Kidney glomerular epithelial cell (primary cell): ENCODE measurements around the gene GTF2A1.
"Not testable (repeated sequence)": the region's sequence is repeated elsewhere in the genome, so short reads cannot be mapped to it uniquely, and the experiment has no call there.

ENCODE experiments used
- DNase-seq: peaks from one replicate; lab custom pipeline; 2025; lab: John Stamatoyannopoulos, UW

Gene GTF2A1

GRCh38 chr14:81231540-81231939 lies 10.8 kb upstream of the GTF2A1 start:
- DNase-seq: no peak

- DNase-seq: no peak
Observed at GRCh38 chr14:81224222-81224621, 3.5 kb upstream of the GTF2A1 start.

DNA sequence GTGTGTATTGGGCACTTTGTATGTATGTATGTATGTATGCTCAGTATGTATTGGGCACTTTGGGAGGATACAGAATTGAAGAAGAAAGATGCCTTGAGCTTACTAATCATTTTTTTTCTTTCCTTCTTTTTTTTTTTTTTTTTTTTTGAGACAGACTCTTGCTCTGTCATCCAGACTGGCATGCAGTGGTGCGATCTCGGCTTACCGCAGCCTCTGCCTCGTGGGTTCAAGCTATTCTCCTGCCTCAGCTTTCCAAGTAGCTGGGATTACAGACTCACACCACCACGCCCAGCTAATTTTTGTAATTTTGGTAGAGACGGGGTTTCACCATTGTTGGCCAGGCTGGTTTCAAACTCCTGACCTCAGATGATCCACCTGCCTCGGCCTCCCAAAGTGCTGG lies 3.0 kb upstream of the GTF2A1 start:
- not testable (repeated sequence) for DNase-seq

DNA sequence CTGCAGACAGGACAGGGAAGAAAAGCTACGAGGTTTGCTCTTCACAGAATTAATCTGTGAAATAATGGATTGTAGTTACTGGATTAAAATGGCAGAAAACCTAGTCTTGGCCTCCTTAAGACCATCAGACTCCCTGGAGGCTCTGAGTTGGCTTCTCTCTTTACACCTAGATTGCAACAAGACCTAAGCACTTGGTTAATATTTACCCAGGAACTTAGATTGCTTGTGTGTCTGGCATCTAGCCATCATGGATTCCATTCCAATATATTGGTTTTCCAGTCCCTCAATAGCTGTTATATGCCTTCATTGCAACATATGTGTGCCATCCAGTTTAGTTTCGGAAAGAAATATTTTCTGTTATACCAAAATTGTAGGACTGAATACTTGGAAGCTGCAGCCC lies 1.9 kb upstream of the GTF2A1 start:
- no peak for DNase-seq

DNA sequence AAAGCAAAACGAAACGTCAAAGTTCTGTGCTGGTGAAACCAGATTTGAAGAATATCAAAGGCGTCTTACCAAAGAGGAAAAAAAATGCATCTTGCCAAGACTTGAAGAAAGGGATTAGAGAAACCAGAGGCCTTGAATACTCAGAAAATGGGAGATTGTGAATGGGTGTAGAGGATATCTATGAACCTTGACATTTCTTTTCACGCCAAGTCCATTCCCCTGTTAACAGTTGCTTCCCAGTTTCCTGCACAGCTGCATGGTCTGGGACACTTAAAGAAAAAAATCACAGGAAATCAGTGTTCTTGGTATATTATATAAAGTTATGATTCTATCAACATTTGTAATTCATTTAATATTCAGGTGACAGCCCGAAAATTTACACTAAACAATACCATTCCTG lies 1.4 kb upstream of the GTF2A1 start:
- DNase-seq: no peak

- DNase-seq: no peak
Observed at GRCh38 chr14:81221579-81222102, 882 bp upstream of the GTF2A1 start.

- no peak for DNase-seq
Observed at GRCh38 chr14:81220580-81220829, 254 bp downstream of the GTF2A1 start.

GRCh38 chr14:81219759-81220579 lies 790 bp downstream of the GTF2A1 start:
- DNase-seq: no peak

DNA sequence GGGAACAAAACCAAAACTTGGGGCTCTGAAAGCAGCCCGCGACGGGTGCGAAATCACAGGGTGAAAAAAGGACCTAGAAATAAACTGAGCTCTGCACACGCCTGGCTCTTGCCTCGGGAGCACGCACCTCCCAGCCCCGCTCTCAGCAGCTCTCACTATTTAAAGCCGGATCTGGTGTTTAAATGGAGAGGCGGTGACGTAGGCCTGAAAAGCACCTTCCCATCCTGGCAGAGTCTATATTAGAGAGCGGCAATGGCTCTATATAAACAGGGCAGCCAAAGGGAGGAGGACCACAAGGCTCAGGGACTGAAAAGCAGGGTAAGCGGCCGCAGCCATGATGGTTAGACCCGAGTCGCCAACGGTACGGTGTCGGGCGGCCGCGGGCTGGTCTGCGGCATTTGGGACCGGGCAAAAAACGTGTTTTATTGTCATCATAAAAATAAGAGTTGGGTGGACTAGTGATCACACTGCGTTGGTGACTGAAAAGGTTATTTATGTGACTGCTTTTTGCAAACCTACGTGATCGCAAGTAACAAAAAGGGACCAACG lies 1.5 kb downstream of the GTF2A1 start:
- DNase-seq: peak; percentile 98

DNA sequence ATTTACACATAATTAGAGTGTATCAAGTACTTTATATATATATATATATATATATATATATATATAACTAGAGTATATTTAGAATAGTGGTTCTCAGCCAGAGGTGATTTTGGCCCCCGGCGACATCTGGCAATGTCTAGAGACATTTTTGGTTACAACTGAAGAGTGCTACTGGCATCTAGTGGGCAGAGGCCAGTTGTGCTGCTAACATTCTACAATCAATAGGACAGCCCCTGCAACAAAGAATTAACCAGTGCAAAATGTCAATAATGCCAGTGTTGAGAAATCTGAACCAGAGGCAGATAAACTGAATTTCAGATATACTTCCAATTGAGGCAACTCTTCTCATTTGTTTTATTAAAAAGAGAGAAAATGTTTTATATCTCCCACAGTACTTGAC lies 8.9 kb downstream of the GTF2A1 start:
- DNase-seq: peak; percentile 16

DNA sequence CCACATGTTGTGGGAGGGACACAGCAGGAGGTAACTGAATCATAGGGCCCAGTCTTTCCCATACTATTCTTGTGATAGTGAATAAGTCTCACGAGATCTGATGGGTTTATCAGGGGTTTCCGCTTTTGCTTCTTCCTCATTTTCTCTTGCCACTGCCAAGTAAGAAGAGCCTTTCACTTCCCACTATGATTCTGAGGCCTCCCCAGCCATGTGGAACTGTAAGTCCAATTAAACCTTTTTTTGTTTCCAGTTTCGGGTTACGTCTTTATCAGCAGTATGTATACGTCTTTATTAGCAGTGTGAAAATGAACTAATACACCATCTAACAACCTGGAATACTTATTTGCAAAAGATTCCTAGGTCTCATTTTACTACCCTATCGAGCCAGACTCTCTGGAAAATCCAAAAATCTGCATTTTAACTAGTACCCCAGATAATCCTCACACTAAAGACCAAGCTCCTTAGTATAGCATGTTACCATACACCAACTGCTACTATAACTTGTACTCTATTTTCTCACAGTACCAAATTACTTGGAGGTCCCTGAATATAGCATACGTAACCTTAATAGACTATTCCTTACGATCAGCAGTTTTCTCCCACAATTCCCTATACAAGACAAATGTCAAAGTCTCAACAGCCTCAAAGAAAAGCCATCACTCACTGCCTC lies 11.5 kb downstream of the GTF2A1 start:
- no peak for DNase-seq

- DNase-seq: no peak
Observed at GRCh38 chr14:81208489-81208888, 12.3 kb downstream of the GTF2A1 start.

DNA sequence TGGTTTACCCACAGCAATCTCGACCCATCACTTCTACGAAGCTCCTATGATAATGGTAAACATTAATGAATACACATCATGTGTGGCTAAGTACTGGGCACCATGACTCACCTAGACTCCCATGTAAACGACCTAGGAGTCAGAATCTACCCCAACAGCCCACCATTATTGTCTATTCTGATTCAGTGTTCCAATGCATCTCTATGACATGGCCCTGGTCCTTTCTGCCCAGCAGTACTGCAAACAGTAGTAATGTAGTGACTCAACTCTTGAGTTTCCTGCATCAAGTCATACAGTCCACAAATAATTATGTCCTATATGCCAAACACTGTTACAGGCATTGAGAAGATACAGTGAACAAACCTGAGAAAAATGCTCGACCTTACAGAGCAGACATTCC lies 14.6 kb downstream of the GTF2A1 start:
- no peak for DNase-seq

GRCh38 chr14:81205639-81206038 lies 15.1 kb downstream of the GTF2A1 start:
- DNase-seq: no peak

DNA sequence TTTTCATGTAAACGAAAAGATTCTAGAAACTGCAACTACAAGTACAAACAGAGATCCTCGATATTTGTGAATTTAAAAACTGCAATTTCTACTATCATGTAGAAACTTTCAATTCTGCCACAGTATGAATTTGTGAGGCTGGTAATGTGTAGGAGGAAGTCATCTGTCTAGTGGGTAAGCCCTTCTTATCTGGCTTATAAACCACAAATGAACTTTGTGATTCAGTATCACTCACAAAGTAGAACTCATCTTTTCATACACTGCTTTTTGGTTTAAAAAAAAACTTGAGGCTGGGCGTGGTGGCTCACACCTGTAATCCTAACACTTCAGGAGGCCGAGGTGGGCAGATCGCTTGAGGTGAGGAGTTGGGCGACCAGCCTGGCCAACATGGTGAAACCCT lies 20.7 kb downstream of the GTF2A1 start:
- DNase-seq: no peak

- DNase-seq: no peak
Observed at GRCh38 chr14:81199084-81199483, 21.7 kb downstream of the GTF2A1 start.

- DNase-seq: no peak
Observed at GRCh38 chr14:81198651-81199050, 22.1 kb downstream of the GTF2A1 start.

DNA sequence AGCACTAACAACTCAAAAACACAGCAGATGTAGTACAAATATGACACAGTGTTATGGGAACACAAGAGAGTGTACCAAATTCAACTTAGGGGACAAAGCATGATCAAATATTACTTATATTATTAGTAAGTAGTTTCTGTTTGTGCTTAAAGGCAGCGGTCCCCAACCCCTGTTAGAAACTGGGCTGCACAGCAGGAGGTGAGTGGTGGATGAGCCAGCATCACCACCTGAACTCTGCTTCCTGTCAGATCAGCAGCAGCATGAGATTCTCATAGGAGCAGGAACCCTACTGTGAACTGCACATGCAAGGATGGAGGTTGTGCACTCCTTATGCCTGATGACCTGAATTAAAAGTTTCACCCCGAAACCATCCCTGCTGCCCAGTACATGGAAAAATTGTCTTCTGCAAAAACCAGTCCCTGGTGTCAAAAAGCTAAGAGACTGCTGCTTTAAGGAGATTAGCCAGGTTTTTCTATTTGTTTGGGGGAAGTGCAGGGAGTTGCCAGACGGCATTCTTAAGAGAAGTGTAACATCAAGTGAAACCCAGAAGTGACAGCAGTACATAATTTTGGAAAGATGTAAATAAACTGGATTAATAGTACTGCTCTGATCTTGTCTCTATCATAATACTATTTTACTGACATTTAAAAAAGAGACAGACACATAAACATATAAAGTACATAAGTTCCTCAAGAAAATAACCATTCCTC lies 26.7 kb downstream of the GTF2A1 start:
- no peak for DNase-seq

- no peak for DNase-seq
Observed at GRCh38 chr14:81192594-81192993, 28.2 kb downstream of the GTF2A1 start.

DNA sequence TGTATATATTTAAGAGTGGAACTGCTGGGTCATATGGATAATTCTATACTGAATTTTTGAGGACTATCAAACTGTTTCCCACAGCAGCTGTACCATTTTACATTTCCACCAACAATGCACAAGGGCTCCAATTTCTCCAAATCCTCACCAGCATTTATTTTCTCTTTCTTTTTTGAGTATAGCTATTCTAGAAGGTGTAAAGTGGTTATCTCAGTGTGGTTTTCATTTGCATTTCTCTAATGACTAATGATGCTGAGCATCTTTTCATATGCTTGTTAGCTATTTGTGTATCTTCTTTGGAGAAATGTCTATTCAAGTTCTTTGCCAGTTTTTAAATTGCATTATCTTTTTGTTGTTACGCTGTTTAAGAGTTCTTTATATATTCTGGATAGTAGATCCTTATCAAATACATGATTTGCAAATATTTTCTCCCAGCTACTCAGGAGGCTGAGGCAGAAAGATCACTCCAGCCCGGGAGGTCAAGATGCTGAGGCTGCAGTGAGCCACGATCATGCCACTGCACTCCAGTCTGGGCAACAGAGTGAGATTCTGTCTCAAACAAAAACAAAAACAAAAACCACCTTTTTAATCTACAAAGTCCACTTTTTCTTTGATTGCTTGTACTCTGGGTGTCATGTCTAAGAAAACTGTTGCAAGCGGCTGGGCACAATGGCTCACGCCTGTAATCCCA lies 32.8 kb downstream of the GTF2A1 start:
- DNase-seq: no peak

DNA sequence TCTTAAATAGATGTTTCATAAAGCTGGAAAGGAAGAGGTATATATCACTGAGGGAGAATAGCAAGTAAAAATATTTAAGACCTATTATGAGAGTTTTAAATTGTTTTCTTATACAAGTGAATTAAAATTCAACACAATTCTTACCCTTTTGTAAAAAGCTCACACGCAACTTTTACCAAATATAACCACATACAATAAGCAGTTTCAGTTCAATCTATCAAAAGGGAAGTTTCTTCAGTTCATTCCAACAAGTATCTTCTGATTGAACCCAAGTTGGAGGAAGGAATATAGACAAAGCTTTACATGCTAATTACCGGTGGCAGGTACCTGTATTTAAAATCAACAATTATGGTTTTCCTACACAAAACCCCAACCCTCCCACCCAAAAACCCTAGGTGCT lies 41.1 kb downstream of the GTF2A1 start:
- no peak for DNase-seq

GRCh38 chr14:81178063-81178462 lies 42.7 kb downstream of the GTF2A1 start:
- DNase-seq: no peak
